Mesothelial cell of epicardium (in vitro differentiated cells): ENCODE results near the gene DNM2. TPM values are rescaled to one million over a fixed set of nuclear protein-coding genes. Genes with fewer than 3 reads are reported as not detected.

Source experiments
- DNase-seq, 2 experiments: peaks; one replicate each; pipeline ENCODE4 v3.0.0; 2021; ENCODE audit warnings: low spot score in 2 of 2; ENCODE audit not compliant: unreplicated experiment in 2 of 2
- H3K27ac Mint-ChIP-seq: 2 replicates; pipeline ENCODE4 v1.8.0; 2021; ENCODE audit warnings: mixed read lengths
- H3K27me3 Mint-ChIP-seq: 2 replicates; pipeline ENCODE4 v1.8.0; 2021; ENCODE audit warnings: low read depth, mixed read lengths
- H3K36me3 Mint-ChIP-seq: 2 replicates; pipeline ENCODE4 v1.8.0; 2021; ENCODE audit warnings: mixed read lengths
- H3K4me1 Mint-ChIP-seq: 2 replicates; pipeline ENCODE4 v1.8.0; 2021; ENCODE audit warnings: mixed read lengths
- H3K4me3 Mint-ChIP-seq: 2 replicates; pipeline ENCODE4 v1.8.0; 2021; ENCODE audit warnings: mild to moderate bottlenecking, moderate library complexity, mixed read lengths
- H3K9me3 Mint-ChIP-seq: 2 replicates; pipeline ENCODE4 v1.8.0; 2021; ENCODE audit warnings: mixed read lengths
- CTCF ChIP-seq: fragments of 200-600 bp; sonication (generic); IDR thresholded peaks from one replicate; pipeline ENCODE4 v1.5.0; 2021; ENCODE audit warnings: antibody characterized with exemption; ENCODE audit not compliant: unreplicated experiment
- total RNA-seq: library from RNA; stranded (reverse); gene quantifications from 3 replicates; pipeline ENCODE4 v1.2.1, GENCODE V29; 2021

The DNM2 gene
- total RNA-seq, 1 donor from 2014 or later, result 128 TPM

DNA sequence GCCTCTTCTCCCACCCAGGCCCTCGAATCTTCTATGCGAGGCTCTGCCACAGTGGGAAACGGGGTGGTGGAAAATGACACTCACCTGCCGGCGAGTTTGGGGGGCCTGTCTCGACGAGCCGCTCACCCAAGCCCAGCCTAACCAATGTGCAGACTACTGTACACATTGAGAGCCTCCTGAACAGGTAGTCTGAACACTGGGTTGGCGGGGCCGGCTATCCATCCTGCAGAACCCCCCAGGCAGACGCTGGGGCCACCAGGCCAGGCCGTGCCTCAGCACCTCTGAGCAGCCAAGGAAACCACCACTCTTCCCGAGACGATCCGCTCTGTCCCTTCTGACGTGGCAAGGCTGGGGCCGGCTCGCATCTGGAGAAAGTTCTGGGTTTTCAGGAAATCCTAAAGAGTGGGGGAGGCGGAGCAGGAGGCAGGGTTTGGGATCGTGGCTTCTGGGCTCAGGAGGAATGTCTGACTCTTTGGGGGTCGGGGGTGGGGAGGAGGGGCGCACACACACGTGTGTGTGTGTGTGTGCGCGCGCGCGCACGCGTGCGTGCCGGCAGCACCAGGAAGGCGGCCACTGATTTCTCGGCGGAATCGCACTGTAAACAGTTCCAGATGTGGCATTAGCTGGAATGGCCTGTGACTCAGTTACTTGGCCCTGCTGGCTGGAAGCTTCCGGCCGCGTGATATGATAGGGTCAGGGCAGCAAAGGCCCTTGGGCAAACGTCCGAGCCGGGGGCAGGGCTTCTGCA lies 99.6 kb downstream of the DNM2 start:
- TF ChIP-seq CTCF, result no peak
- H3K36me3 Mint-ChIP-seq, result peaks cover 35% of the 10 kb centered on the region
- H3K27me3 Mint-ChIP-seq, result no peaks in the 10 kb centered on the region
- peak overlapping the region; percentile 64 for H3K4me3 Mint-ChIP-seq
- DNase-seq, result peak in 1 of 2 experiments; percentile 45
- peak overlapping the region; percentile 96 for H3K27ac Mint-ChIP-seq
- no peaks in the 10 kb centered on the region for H3K9me3 Mint-ChIP-seq
- H3K4me1 Mint-ChIP-seq, result peaks cover 8% of the 10 kb centered on the region

- peak overlapping the region; percentile 96 for H3K27ac Mint-ChIP-seq
- H3K4me3 Mint-ChIP-seq, result no peak overlapping the region
Measured at GRCh38 chr19:10818301-10819123, 100.6 kb downstream of the DNM2 start.

DNA sequence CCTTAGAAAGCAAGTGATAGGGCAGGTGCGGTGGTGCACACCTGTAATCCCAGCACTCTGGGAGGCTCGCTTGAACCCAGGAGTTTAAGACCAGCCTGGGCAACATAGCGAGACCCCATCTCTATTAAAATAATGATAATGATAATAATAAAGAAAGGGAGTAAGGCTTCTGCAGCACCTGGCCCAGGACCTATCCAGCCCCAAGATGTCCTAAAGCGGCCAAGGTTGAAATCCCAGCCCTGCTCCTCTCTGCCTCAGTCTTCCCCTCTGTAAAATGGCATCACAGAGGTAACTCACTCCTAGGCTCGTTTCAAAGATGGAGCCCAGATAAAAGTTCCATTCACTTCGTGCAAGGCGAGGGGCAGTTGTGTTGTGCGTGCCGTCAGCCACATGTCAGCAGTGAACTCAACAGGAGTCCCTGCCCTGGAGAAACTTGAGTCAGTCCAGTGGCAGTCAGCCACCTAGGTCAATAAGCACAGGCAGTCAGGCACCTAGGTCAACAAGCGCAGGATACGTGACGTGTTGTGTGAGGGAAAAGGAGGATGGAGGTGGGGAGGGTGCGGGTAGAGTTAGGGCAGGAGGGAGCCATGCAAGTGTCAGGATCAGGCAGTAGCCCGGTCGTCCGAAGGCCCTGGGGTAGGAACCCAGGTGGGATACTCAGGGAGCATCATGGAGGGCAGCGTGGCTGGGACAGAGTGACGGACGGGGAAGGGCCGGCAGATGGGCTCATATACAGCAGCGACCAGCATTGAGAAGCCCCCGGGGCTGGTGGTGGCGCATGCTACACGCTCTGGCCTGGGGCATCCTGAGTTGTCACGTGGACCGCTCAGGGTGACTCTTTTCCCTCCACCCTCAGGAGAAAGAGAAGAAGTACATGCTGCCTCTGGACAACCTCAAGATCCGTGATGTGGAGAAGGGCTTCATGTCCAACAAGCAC lies 101.5 kb downstream of the DNM2 start:
- no peak for DNase-seq
- Mint-ChIP-seq H3K36me3 (peaks cover 36% of the 10 kb centered on the region), H3K4me3 (no peak overlapping the region), H3K9me3 (no peaks in the 10 kb centered on the region), H3K4me1 (peaks cover 5% of the 10 kb centered on the region), H3K27me3 (no peaks in the 10 kb centered on the region), H3K27ac (no peak overlapping the region)
- TF ChIP-seq CTCF, result no peak

More at GRCh38 chr19:10818301-10819123, 100.6 kb downstream of the DNM2 start:
- no peaks in the 10 kb centered on the region for H3K27me3 Mint-ChIP-seq
- peaks cover 31% of the 10 kb centered on the region for H3K36me3 Mint-ChIP-seq
- H3K9me3 Mint-ChIP-seq, result no peaks in the 10 kb centered on the region
- no peak for DNase-seq
- H3K4me1 Mint-ChIP-seq, result peaks cover 5% of the 10 kb centered on the region
- no peak for TF ChIP-seq CTCF

GRCh38 chr19:10820173-10820572 lies 102.3 kb downstream of the DNM2 start:
- peaks cover 5% of the 10 kb centered on the region for H3K4me1 Mint-ChIP-seq
- H3K27me3 Mint-ChIP-seq, result no peaks in the 10 kb centered on the region
- H3K9me3 Mint-ChIP-seq, result no peaks in the 10 kb centered on the region
- H3K4me3 Mint-ChIP-seq, result no peak overlapping the region
- no peak for DNase-seq
- H3K36me3 Mint-ChIP-seq, result peaks cover 37% of the 10 kb centered on the region
- no peak overlapping the region for H3K27ac Mint-ChIP-seq
- TF ChIP-seq CTCF, result no peak

- no peaks in the 10 kb centered on the region for H3K4me1 Mint-ChIP-seq
- no peak overlapping the region for H3K27ac Mint-ChIP-seq
- TF ChIP-seq CTCF, result no peak
- H3K4me3 Mint-ChIP-seq, result no peak overlapping the region
- DNase-seq, result no peak
- H3K27me3 Mint-ChIP-seq, result no peaks in the 10 kb centered on the region
- peaks cover 43% of the 10 kb centered on the region for H3K36me3 Mint-ChIP-seq
- H3K9me3 Mint-ChIP-seq, result no peaks in the 10 kb centered on the region
Measured at GRCh38 chr19:10823690-10824089, 105.8 kb downstream of the DNM2 start.
